ENCODE results near the gene LYPLAL1. TPM values are rescaled to one million over a fixed set of nuclear protein-coding genes. Genes with fewer than 3 reads are reported as not detected.

LYPLAL1 gene
- total RNA-seq, result 10 to 100 TPM; 14.8 to 18.5 (median 16.9) TPM

DNA sequence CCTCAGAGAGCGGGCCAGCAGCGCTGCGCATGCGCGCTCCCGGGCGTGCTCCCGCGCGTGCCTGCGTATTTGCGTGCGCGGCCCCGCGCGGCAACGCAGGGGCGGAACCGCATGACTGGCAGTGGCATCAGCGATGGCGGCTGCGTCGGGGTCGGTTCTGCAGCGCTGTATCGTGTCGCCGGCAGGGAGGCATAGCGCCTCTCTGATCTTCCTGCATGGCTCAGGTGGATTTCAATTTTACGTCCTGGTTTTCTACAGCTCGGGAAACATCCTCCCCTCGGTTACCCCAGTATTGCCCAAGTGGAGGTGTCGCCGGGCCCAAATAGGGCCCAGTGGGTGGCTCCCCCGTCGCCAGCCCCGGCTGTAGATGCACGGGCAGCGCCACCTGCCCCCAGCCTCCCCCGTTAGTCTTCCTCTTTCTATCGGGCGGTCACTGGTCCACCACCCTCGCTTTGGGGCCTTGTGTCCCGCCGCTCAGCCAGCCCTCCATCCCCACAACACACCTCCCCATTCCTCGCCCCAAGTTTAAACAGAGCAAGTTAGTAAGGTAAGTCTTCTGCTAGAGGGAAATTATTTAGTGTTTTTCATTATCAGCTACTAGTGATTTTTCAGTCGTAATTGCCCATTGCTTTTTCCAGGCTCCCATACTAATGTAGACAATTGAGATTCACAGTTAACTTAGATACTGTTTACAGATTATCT lies at the start of gene LYPLAL1:
LYPLAL1 (plus strand) TSS at position 121 of the 702 bp plus-strand sequence; CDS start at position 134, 13 bp downstream.
- Mint-ChIP-seq H3K27me3 (ENCODE audit: low read depth) (no peaks in the 10 kb centered on the region), H3K9me3 (no peaks in the 10 kb centered on the region), H3K4me3 (peak within 1 kb of the TSS; percentile 94), H3K4me1 (ENCODE audit: low read depth) (peaks cover 42% of the 10 kb centered on the region), H3K36me3 (ENCODE audit: insufficient read depth) (peaks cover 1% of the 10 kb centered on the region)
- DNase-seq (peak; percentile 82), ATAC-seq (peak; percentile 93 to 95)

DNA sequence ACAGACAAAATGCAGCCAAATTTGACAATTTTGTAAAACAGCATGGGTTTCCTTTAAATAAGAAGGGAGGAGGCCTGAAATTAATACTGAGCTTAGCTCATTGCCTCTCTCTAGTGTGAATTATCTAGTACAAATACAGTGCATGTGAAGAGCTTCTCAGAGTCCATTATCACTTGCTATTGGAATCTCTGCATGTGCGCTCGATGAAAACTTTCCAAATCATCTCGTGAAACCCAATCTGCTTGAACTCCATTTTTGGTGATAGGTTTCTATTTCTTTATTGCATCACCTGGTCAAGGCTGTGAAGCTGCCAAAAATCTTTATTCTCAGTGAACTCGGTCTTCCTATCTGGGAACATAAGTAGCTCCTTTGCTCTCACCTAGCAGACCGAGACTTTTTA lies 49.5 kb upstream of the LYPLAL1 start:
- Mint-ChIP-seq H3K4me3 (no peak overlapping the region), H3K9me3 (no peaks in the 10 kb centered on the region), H3K4me1 (ENCODE audit: low read depth) (no peaks in the 10 kb centered on the region), H3K36me3 (ENCODE audit: insufficient read depth) (no peaks in the 10 kb centered on the region), H3K27me3 (ENCODE audit: low read depth) (no peaks in the 10 kb centered on the region)
- no peak for ATAC-seq
- DNase-seq, result no peak

- Mint-ChIP-seq H3K9me3 (no peaks in the 10 kb centered on the region), H3K36me3 (ENCODE audit: insufficient read depth) (no peaks in the 10 kb centered on the region), H3K4me1 (ENCODE audit: low read depth) (no peaks in the 10 kb centered on the region), H3K4me3 (no peak overlapping the region), H3K27me3 (ENCODE audit: low read depth) (no peaks in the 10 kb centered on the region)
- ATAC-seq (no peak), DNase-seq (no peak)
Measured at GRCh38 chr1:219125342-219125741, 48.3 kb upstream of the LYPLAL1 start.

DNA sequence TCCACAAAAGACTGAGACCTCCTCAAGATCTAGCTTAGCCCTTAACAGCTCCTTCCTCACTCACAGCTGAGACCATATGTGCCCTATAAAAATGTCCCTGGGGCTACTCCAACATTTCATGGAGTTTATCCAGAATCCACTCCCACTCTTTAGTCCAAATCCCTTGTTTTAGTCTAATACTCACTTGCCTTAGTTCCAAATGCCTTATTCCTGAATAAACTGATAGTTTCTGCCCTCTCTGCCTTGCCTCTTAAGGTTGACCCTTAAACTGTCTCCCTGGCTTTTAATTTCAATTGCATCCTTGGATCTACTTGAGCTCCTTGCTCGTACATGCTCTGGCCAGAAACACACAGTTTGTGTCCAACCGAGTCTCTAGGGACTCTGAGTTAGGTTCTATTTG lies 47.3 kb upstream of the LYPLAL1 start:
- no peaks in the 10 kb centered on the region for H3K9me3 Mint-ChIP-seq
- ATAC-seq, result no peak
- no peak overlapping the region for H3K4me3 Mint-ChIP-seq
- no peaks in the 10 kb centered on the region for H3K4me1 Mint-ChIP-seq (ENCODE audit: low read depth)
- no peaks in the 10 kb centered on the region for H3K36me3 Mint-ChIP-seq (ENCODE audit: insufficient read depth)
- no peaks in the 10 kb centered on the region for H3K27me3 Mint-ChIP-seq (ENCODE audit: low read depth)
- DNase-seq, result no peak

- no peak for ATAC-seq
- H3K36me3 Mint-ChIP-seq (ENCODE audit: insufficient read depth), result no peaks in the 10 kb centered on the region
Measured at GRCh38 chr1:219128957-219129356, 44.7 kb upstream of the LYPLAL1 start.

GRCh38 chr1:219130366-219130935 lies 43.2 kb upstream of the LYPLAL1 start:
- no peak overlapping the region for H3K4me3 Mint-ChIP-seq
- ATAC-seq, result no peak
- H3K4me1 Mint-ChIP-seq (ENCODE audit: low read depth), result no peaks in the 10 kb centered on the region
- peaks cover 5% of the 10 kb centered on the region for H3K9me3 Mint-ChIP-seq
- no peaks in the 10 kb centered on the region for H3K27me3 Mint-ChIP-seq (ENCODE audit: low read depth)
- H3K36me3 Mint-ChIP-seq (ENCODE audit: insufficient read depth), result no peaks in the 10 kb centered on the region
- DNase-seq, result no peak

More at GRCh38 chr1:219128957-219129356, 44.7 kb upstream of the LYPLAL1 start:
- Mint-ChIP-seq H3K9me3 (peaks cover under 1% of the 10 kb centered on the region), H3K4me1 (ENCODE audit: low read depth) (no peaks in the 10 kb centered on the region), H3K27me3 (ENCODE audit: low read depth) (no peaks in the 10 kb centered on the region), H3K4me3 (no peak overlapping the region)
- no peak for DNase-seq

- no peaks in the 10 kb centered on the region for H3K36me3 Mint-ChIP-seq (ENCODE audit: insufficient read depth)
- H3K4me1 Mint-ChIP-seq (ENCODE audit: low read depth), result no peaks in the 10 kb centered on the region
- peaks cover 5% of the 10 kb centered on the region for H3K9me3 Mint-ChIP-seq
- DNase-seq (no peak), ATAC-seq (no peak)
- no peaks in the 10 kb centered on the region for H3K27me3 Mint-ChIP-seq (ENCODE audit: low read depth)
- H3K4me3 Mint-ChIP-seq, result no peak overlapping the region
Measured at GRCh38 chr1:219132939-219133338, 40.7 kb upstream of the LYPLAL1 start.

DNA sequence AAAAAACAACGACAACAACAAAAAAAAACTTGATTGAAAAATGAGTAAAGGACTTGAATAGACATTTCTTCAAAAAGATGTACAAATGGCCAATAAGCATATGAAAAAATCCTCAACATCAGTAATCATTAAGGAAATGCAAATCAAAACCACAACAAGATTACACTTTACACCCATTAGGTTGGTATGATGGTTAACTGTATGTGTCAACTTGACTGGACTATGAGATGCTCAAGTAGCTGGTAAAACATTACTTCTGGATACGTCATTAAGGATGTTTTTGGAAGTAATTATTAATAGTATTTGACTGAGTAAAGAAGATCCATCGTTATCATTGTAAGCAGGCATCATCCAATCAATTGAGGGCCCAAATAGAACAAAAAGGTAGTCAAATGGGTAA lies 34.9 kb upstream of the LYPLAL1 start:
- ATAC-seq, result no peak
- Mint-ChIP-seq H3K9me3 (peaks cover 5% of the 10 kb centered on the region), H3K27me3 (ENCODE audit: low read depth) (no peaks in the 10 kb centered on the region), H3K36me3 (ENCODE audit: insufficient read depth) (no peaks in the 10 kb centered on the region), H3K4me3 (no peak overlapping the region), H3K4me1 (ENCODE audit: low read depth) (no peaks in the 10 kb centered on the region)
- no peak for DNase-seq

- ATAC-seq (no peak), DNase-seq (no peak)
- Mint-ChIP-seq H3K4me1 (ENCODE audit: low read depth) (no peaks in the 10 kb centered on the region), H3K9me3 (no peaks in the 10 kb centered on the region), H3K4me3 (no peak overlapping the region), H3K27me3 (ENCODE audit: low read depth) (no peaks in the 10 kb centered on the region), H3K36me3 (ENCODE audit: insufficient read depth) (no peaks in the 10 kb centered on the region)
Measured at GRCh38 chr1:219140303-219140877, 33.3 kb upstream of the LYPLAL1 start.

GRCh38 chr1:219143735-219144134 lies 29.9 kb upstream of the LYPLAL1 start:
- Mint-ChIP-seq H3K4me3 (no peak overlapping the region), H3K27me3 (ENCODE audit: low read depth) (no peaks in the 10 kb centered on the region), H3K9me3 (no peaks in the 10 kb centered on the region), H3K4me1 (ENCODE audit: low read depth) (no peaks in the 10 kb centered on the region), H3K36me3 (ENCODE audit: insufficient read depth) (no peaks in the 10 kb centered on the region)
- ATAC-seq (no peak), DNase-seq (no peak)

DNA sequence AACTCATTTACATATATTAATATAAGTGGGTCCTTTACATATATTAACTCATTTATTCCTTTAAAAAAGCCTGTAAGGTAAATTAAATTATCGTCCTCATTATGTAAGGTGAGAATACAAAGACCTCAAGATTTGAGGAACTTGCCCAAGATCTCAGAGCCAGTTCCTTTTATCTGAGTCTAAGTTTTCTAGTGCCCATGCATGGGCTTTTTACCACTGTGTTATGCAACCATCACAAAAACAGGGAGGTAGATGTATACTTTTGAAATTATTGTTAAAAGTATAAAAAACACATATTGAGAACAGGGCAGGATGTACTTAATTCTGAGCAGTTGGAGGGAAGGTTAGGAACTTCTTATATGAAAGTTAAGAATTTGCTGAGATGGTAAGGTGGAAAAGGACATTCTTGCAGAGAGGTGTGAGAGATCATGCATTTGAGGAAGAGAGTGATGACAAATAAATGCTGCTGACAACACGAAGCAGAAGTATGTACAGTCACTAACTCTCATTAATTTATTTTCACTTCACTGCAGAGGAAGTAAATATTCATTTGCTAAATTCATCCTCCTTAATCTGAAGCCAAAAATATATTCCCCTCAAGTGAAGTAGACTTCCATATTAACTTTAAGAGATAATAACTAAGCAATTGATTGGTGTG lies 28.9 kb upstream of the LYPLAL1 start:
- Mint-ChIP-seq H3K27me3 (ENCODE audit: low read depth) (no peaks in the 10 kb centered on the region), H3K4me1 (ENCODE audit: low read depth) (no peaks in the 10 kb centered on the region), H3K9me3 (no peaks in the 10 kb centered on the region), H3K4me3 (no peak overlapping the region), H3K36me3 (ENCODE audit: insufficient read depth) (no peaks in the 10 kb centered on the region)
- DNase-seq (no peak), ATAC-seq (no peak)

- Mint-ChIP-seq H3K27me3 (ENCODE audit: low read depth) (peaks cover 2% of the 10 kb centered on the region), H3K4me1 (ENCODE audit: low read depth) (no peaks in the 10 kb centered on the region), H3K36me3 (ENCODE audit: insufficient read depth) (no peaks in the 10 kb centered on the region), H3K9me3 (no peaks in the 10 kb centered on the region), H3K4me3 (no peak overlapping the region)
- ATAC-seq, result no peak
- DNase-seq, result no peak
Measured at GRCh38 chr1:219147571-219148019, 26.1 kb upstream of the LYPLAL1 start.

DNA sequence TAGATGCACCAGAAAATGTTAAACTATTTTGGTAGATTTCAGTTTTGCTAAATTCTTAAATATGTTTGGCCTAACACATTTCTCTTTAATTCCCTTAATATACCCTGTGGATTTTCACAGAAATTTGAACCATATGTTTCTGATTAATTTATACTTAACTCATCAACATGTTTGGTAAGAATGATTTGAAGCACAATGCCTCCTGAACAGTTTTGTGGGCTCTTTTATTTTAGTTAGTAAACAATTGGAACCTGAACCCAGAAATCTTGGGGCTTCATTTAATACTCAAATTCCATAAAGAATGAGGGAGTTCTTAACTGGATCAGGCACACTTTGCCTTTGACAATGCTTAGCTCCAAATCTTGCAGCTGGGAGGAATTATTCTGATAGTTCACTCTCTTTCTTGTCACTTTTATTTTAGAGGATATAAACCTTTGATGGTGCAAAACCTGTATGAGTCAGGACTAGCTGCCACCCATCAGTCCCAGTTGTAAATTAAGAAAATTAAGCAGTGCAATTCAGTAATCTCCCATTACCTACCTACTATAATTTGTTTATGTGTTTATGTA lies 24.6 kb upstream of the LYPLAL1 start:
- Mint-ChIP-seq H3K36me3 (ENCODE audit: insufficient read depth) (peaks cover 2% of the 10 kb centered on the region), H3K27me3 (ENCODE audit: low read depth) (peaks cover 6% of the 10 kb centered on the region), H3K4me1 (ENCODE audit: low read depth) (no peaks in the 10 kb centered on the region), H3K4me3 (no peak overlapping the region), H3K9me3 (no peaks in the 10 kb centered on the region)
- ATAC-seq, result no peak
- no peak for DNase-seq

DNA sequence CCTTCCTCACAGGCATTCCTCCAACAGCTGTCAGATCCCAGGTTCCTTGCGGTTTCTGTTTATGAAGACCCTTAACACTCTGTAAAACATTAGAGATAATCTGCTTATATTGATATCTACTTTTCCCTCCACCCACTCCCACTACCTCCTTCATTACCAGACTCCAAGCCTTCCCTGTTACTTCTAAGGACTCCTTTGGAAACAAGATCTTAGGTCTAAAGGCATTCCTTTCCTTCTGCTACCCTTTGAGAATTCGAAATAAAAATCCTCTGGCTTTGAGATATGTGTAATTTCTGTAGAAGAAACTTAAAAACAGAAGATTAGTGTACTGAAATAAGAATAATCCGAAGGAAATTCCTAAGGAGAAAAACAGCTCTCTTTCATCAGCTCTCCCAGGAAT lies 23.7 kb upstream of the LYPLAL1 start:
- no peak for ATAC-seq
- Mint-ChIP-seq H3K36me3 (ENCODE audit: insufficient read depth) (peaks cover 2% of the 10 kb centered on the region), H3K4me1 (ENCODE audit: low read depth) (no peaks in the 10 kb centered on the region), H3K4me3 (no peak overlapping the region), H3K9me3 (no peaks in the 10 kb centered on the region), H3K27me3 (ENCODE audit: low read depth) (peaks cover 6% of the 10 kb centered on the region)
- no peak for DNase-seq
